ENCODE results near the gene CDK8.

DNA sequence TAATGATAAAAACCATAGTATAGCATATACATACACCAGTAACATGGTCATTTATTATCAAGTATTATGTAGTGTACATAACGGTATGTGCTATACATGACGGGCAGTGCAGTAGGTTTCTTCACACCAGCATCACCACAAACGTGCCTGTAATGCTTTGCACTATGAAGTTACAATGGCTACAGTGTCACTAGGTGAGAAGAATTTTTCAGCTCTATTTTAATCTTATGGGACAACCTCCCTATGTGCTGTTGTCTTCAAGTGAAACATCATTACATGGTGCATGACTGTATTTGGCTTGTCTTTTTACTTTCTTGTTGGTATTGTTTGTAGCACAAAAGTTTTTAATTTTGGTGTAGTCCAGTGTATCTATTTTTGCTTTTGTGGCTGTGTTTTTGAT, 18.7 kb downstream of the CDK8 start:
- no peak for TF ChIP-seq POLR2AphosphoS5 (IDR thresholded peaks at IDR 0.05)
- TF ChIP-seq, protein P1, sequence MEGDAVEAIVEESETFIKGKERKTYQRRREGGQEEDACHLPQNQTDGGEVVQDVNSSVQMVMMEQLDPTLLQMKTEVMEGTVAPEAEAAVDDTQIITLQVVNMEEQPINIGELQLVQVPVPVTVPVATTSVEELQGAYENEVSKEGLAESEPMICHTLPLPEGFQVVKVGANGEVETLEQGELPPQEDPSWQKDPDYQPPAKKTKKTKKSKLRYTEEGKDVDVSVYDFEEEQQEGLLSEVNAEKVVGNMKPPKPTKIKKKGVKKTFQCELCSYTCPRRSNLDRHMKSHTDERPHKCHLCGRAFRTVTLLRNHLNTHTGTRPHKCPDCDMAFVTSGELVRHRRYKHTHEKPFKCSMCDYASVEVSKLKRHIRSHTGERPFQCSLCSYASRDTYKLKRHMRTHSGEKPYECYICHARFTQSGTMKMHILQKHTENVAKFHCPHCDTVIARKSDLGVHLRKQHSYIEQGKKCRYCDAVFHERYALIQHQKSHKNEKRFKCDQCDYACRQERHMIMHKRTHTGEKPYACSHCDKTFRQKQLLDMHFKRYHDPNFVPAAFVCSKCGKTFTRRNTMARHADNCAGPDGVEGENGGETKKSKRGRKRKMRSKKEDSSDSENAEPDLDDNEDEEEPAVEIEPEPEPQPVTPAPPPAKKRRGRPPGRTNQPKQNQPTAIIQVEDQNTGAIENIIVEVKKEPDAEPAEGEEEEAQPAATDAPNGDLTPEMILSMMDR (IDR thresholded peaks at IDR 0.05): no peak
- TF ChIP-seq POLR2A (IDR thresholded peaks at IDR 0.05; ENCODE audit: low read depth): no peak
- no peak for TF ChIP-seq EP300 (IDR thresholded peaks at IDR 0.05)

Measured in esophagus muscularis mucosa (tissue), 4 donors.